Right cardiac atrium (tissue), 5 donors: ENCODE measurements around the gene PLPP6. TPM values are rescaled to one million over a fixed set of nuclear protein-coding genes. Genes with fewer than 3 reads are reported as not detected.

Source experiments
- ATAC-seq, 2 donors: fragments of 200-7000 bp; cut with Tn5 transposase; one replicate each; pipeline versions ENCODE4 v1.8.0 to v1.9.1; 2020; ENCODE audit warnings: moderate library complexity in 2 of 2, mild to moderate bottlenecking in 1 of 2
- DNase-seq, 3 donors: peaks; one replicate each; pipeline ENCODE4 v3.0.0-alpha.2; 2020
- H3K27ac ChIP-seq: one replicate; pipeline ENCODE4 v1.5.1; 2013; ENCODE audit warnings: mild to moderate bottlenecking, low read length, control low read depth, moderate library complexity
- H3K27me3 ChIP-seq: one replicate; pipeline ENCODE4 v1.6.1; 2013; ENCODE audit not compliant: control insufficient read depth, insufficient read depth
- H3K4me1 ChIP-seq: one replicate; pipeline ENCODE4 v1.6.1; 2013; ENCODE audit warnings: low read length; ENCODE audit not compliant: control insufficient read depth, insufficient read depth
- H3K4me3 ChIP-seq: one replicate; pipeline ENCODE4 v1.5.1; 2013; ENCODE audit warnings: low read length, control low read depth
- H3K9me3 ChIP-seq: one replicate; pipeline ENCODE4 v1.6.1; 2013; ENCODE audit warnings: low read length; ENCODE audit not compliant: control insufficient read depth
- WGBS: extraction: QIAGEN DNeasy Blood & Tissue Kit; methylation state at CpG from one replicate; pipeline ENCODE4 v1.1.7; 2013; 5-methylcytosine and 5-hydroxymethylcytosine counted together
- intact Hi-C, 4 donors: fragments of 100-400 bp; cut with DNase I; formaldehyde crosslinking; loops; one replicate each; pipeline versions ENCODE4 v1.11.0 to v1.14.0; 2022 to 2023
- polyA plus RNA-seq: library from polyadenylated mRNA; stranded (reverse); fragments of 200-250 nt; gene quantifications from one replicate; pipeline ENCODE4 v1.2.3, GENCODE V29; 2013
- total RNA-seq, 4 donors: library from RNA; stranded (reverse); fragmentation: NEBNext Ultra II Directional; extraction: Animal tissue kit (Norgen Biotek cat#: 25700); gene quantifications; one replicate each; pipeline ENCODE4 v1.2.1, GENCODE V29; 2021
- donor health status: healthy with polysubstance abuse.
- donor health status: DM: no; HTN: yes; CAD: no.
- donor health status: DM: no; HTN: no; CAD: no.
- donor health status: DM: no; HTN: yes; CAD: no; lungs with severe emphysema.
- donor health status: DM: yes; HTN: yes; CAD: no.

PLPP6 gene
- total and polyA plus RNA-seq, 5 donors, result 2.1 to 4.5 (median 3.8) TPM

- Histone ChIP-seq H3K27me3 (no peaks in the 10 kb centered on the region), H3K4me1 (peaks cover 4% of the 10 kb centered on the region), H3K4me3 (peak overlapping the region; percentile 82), H3K9me3 (no peaks in the 10 kb centered on the region), H3K27ac (no peak overlapping the region)
- DNase-seq (no peak), ATAC-seq (no peak)
- 13% methylated on average over 5 of the region's 5 CpGs for WGBS
- intact Hi-C loops, result loop anchor here in 1 of 4 donors (10.0 kb wide), 1 partner anchor 73 kb away; no protein-coding TSS in a partner anchor
Observed at GRCh38 chr9:4661611-4662010, 483 bp upstream of the PLPP6 start.

GRCh38 chr9:4662989-4663792 lies 1.1 kb downstream of the PLPP6 start:
- intact Hi-C loops, result loop anchor here in 1 of 4 donors (10.0 kb wide), 1 partner anchor 72 kb away; no protein-coding TSS in a partner anchor
- ATAC-seq, result peak; percentile 2
- H3K9me3 ChIP-seq, result no peaks in the 10 kb centered on the region
- no peak for DNase-seq
- peak overlapping the region; percentile 82 for H3K4me3 ChIP-seq
- WGBS, result 60% methylated on average over 13 of the region's 13 CpGs
- H3K27me3 ChIP-seq, result no peaks in the 10 kb centered on the region
- peaks cover 4% of the 10 kb centered on the region for H3K4me1 ChIP-seq
- H3K27ac ChIP-seq, result no peak overlapping the region

- intact Hi-C loops, result loop anchor here in 1 of 4 donors (10.0 kb wide), 1 partner anchor 71 kb away; no protein-coding TSS in a partner anchor
- WGBS, result 86% methylated on average over 3 of the region's 3 CpGs
- H3K27me3 ChIP-seq, result no peaks in the 10 kb centered on the region
- H3K4me3 ChIP-seq, result no peak overlapping the region
- ATAC-seq, result no peak
- no peak overlapping the region for H3K27ac ChIP-seq
- no peak for DNase-seq
- H3K4me1 ChIP-seq, result peaks cover 4% of the 10 kb centered on the region
- H3K9me3 ChIP-seq, result no peaks in the 10 kb centered on the region
Observed at GRCh38 chr9:4663956-4664355, 1.9 kb downstream of the PLPP6 start.

GRCh38 chr9:4665357-4665756 lies 3.3 kb downstream of the PLPP6 start:
- DNase-seq (no peak), ATAC-seq (peak in 1 of 2 donors; percentile 66)
- intact Hi-C loops, result loop anchor here in 1 of 4 donors (10.0 kb wide), 1 partner anchor 69 kb away; no protein-coding TSS in a partner anchor
- H3K4me3 ChIP-seq, result no peak overlapping the region
- no peaks in the 10 kb centered on the region for H3K27me3 ChIP-seq
- H3K27ac ChIP-seq, result no peak overlapping the region
- H3K4me1 ChIP-seq, result peaks cover 4% of the 10 kb centered on the region
- no peaks in the 10 kb centered on the region for H3K9me3 ChIP-seq
- 63% methylated on average over 2 of the region's 2 CpGs for WGBS

GRCh38 chr9:4666042-4666699 lies 4.1 kb downstream of the PLPP6 start, which contains the start of gene SPATA6L:
Gene SPATA6L, minus strand, starts transcription at chr9:4666480. Its CDS starts 230 bp downstream, at chr9:4666250.
- Histone ChIP-seq H3K9me3 (no peaks in the 10 kb centered on the region), H3K4me3 (peak within 1 kb of the TSS; percentile 60), H3K27ac (no peak within 1 kb of the TSS), H3K27me3 (no peaks in the 10 kb centered on the region), H3K4me1 (peaks cover 4% of the 10 kb centered on the region)
- 1% methylated on average over 36 of the region's 36 CpGs for WGBS
- DNase-seq, result peak; percentile 80 to 92 (median 88)
- peak; percentile 81 for ATAC-seq
- intact Hi-C loops, result loop anchor here in 1 of 4 donors (10.0 kb wide), 1 partner anchor 69 kb away; no protein-coding TSS in a partner anchor

GRCh38 chr9:4667681-4668080 lies 5.6 kb downstream of the PLPP6 start:
- H3K4me1 ChIP-seq, result peaks cover 4% of the 10 kb centered on the region
- no peaks in the 10 kb centered on the region for H3K27me3 ChIP-seq
- no peaks in the 10 kb centered on the region for H3K9me3 ChIP-seq
- H3K27ac ChIP-seq, result no peak overlapping the region
- ATAC-seq (no peak), DNase-seq (no peak)
- intact Hi-C loops, result loop anchor here in 1 of 4 donors (10.0 kb wide), 1 partner anchor 67 kb away; no protein-coding TSS in a partner anchor
- H3K4me3 ChIP-seq, result no peak overlapping the region
- WGBS, result 100% methylated on average over 1 of the region's 1 CpG

- Histone ChIP-seq H3K9me3 (no peaks in the 10 kb centered on the region), H3K4me3 (no peak overlapping the region), H3K27ac (no peak overlapping the region), H3K27me3 (no peaks in the 10 kb centered on the region), H3K4me1 (no peaks in the 10 kb centered on the region)
- ATAC-seq, result no peak
- intact Hi-C loops, result loop anchor here in 1 of 4 donors (10.0 kb wide), 1 partner anchor 66 kb away; no protein-coding TSS in a partner anchor
- no peak for DNase-seq
- WGBS, result 68% methylated on average over 2 of the region's 2 CpGs
Observed at GRCh38 chr9:4668604-4669003, 6.5 kb downstream of the PLPP6 start.

GRCh38 chr9:4669890-4670289 lies 7.8 kb downstream of the PLPP6 start:
- ATAC-seq (no peak), DNase-seq (no peak)
- Histone ChIP-seq H3K27ac (no peak overlapping the region), H3K4me1 (no peaks in the 10 kb centered on the region), H3K4me3 (no peak overlapping the region), H3K9me3 (no peaks in the 10 kb centered on the region), H3K27me3 (no peaks in the 10 kb centered on the region)
- intact Hi-C loops, result loop anchor here in 1 of 4 donors (10.0 kb wide), 1 partner anchor 65 kb away; no protein-coding TSS in a partner anchor

- no peak for ATAC-seq
- WGBS, result 88% methylated on average over 3 of the region's 3 CpGs
Observed at GRCh38 chr9:4670591-4670990, 8.5 kb downstream of the PLPP6 start.

GRCh38 chr9:4671737-4672136 lies 9.6 kb downstream of the PLPP6 start:
- ATAC-seq (no peak), DNase-seq (no peak)
- Histone ChIP-seq H3K9me3 (no peaks in the 10 kb centered on the region), H3K27me3 (no peaks in the 10 kb centered on the region), H3K4me1 (no peaks in the 10 kb centered on the region), H3K4me3 (no peak overlapping the region), H3K27ac (no peak overlapping the region)
- intact Hi-C loops, result no loop called here
- WGBS, result 98% methylated on average over 1 of the region's 1 CpG

More at GRCh38 chr9:4670591-4670990, 8.5 kb downstream of the PLPP6 start:
- no peak overlapping the region for H3K4me3 ChIP-seq
- no peaks in the 10 kb centered on the region for H3K4me1 ChIP-seq
- intact Hi-C loops, result no loop called here
- no peak for DNase-seq
- no peaks in the 10 kb centered on the region for H3K9me3 ChIP-seq
- no peaks in the 10 kb centered on the region for H3K27me3 ChIP-seq
- no peak overlapping the region for H3K27ac ChIP-seq

- peaks cover 2% of the 10 kb centered on the region for H3K4me1 ChIP-seq
- intact Hi-C loops, result loop anchor here in 1 of 4 donors (5.0 kb wide), 1 partner anchor 68 kb away; the partner anchor contains the start of gene AK3
- ATAC-seq (no peak), DNase-seq (no peak)
- no peaks in the 10 kb centered on the region for H3K27me3 ChIP-seq
- no peak overlapping the region for H3K4me3 ChIP-seq
- no peak overlapping the region for H3K27ac ChIP-seq
- no peaks in the 10 kb centered on the region for H3K9me3 ChIP-seq
Observed at GRCh38 chr9:4674783-4675182, 12.7 kb downstream of the PLPP6 start.
